GM12872 (cell line): Measurements from ENCODE around the gene KATNB1.

Source experiments
- CTCF ChIP-seq: IDR thresholded peaks from 3 replicates; pipeline ENCODE4 v1.5.1; 2011; ENCODE audit warnings: low read depth, mild to moderate bottlenecking, low read length, moderate library complexity; ENCODE audit not compliant: insufficient read depth

Gene KATNB1

GRCh38 chr16:57697896-57698537 is 37.6 kb upstream of the KATNB1 start:
- TF ChIP-seq CTCF = no peak

- TF ChIP-seq CTCF = no peak
Measured at GRCh38 chr16:57698812-57699405, 36.7 kb upstream of the KATNB1 start.

- no peak for TF ChIP-seq CTCF
Measured at GRCh38 chr16:57699481-57699880, 36.1 kb upstream of the KATNB1 start.

- no peak for TF ChIP-seq CTCF
Measured at GRCh38 chr16:57699899-57700298, 35.7 kb upstream of the KATNB1 start.

GRCh38 chr16:57700781-57701551 is 34.6 kb upstream of the KATNB1 start:
- TF ChIP-seq CTCF = no peak

- no peak for TF ChIP-seq CTCF
Measured at GRCh38 chr16:57701759-57702371, 33.7 kb upstream of the KATNB1 start.

- no peak for TF ChIP-seq CTCF
Measured at GRCh38 chr16:57703416-57704010, 32.1 kb upstream of the KATNB1 start.
